Lower leg skin (tissue), 4 donors: ENCODE results near the gene SSH2. TPM values are rescaled to one million over a fixed set of nuclear protein-coding genes. Genes with fewer than 3 reads are reported as not detected.

Experiments
- DNase-seq, 2 donors: peaks; one replicate each; pipeline ENCODE4 v3.0.0-alpha.2; 2019; ENCODE audit warnings: low spot score in 2 of 2
- H3K4me3 ChIP-seq: fragments of 200-600 bp; sonication (generic); 2 replicates; pipeline ENCODE4 v1.5.1; 2017; ENCODE audit warnings: mild to moderate bottlenecking, low read depth; ENCODE audit not compliant: poor library complexity, severe bottlenecking
- CTCF ChIP-seq, 3 donors: fragments of 450-650 bp; IDR thresholded peaks; one replicate each; pipeline ENCODE4 v1.5.1; 2016; ENCODE audit warnings: antibody characterized with exemption in 3 of 3, mild to moderate bottlenecking in 3 of 3, moderate library complexity in 2 of 3
- POLR2A ChIP-seq, 2 donors: fragments of 450-650 bp; IDR thresholded peaks; one replicate each; pipeline ENCODE4 v1.6.1; 2016 to 2017; ENCODE audit warnings: antibody characterized with exemption in 2 of 2, mild to moderate bottlenecking in 1 of 2, moderate library complexity in 1 of 2
- WGBS, 2 donors: methylation state at CpG; one replicate each; pipeline ENCODE4 v1.1.5; 2018; 5-methylcytosine and 5-hydroxymethylcytosine counted together
- intact Hi-C: fragments of 100-400 bp; cut with DNase I; formaldehyde crosslinking; loops from one replicate; pipeline ENCODE4 v1.15.0; 2023; ENCODE audit warnings: low total_unique reads
- total RNA-seq, 4 donors: library from RNA; depleted of rRNA; stranded (reverse); fragments of >200 nt; gene quantifications; one replicate each; pipeline ENCODE4 v1.1.0, GENCODE V29; 2016

SSH2 gene
- total RNA-seq, 4 donors from 2014 or later: 10.0 to 20.3 (median 15.3) TPM

GRCh38 chr17:29826114-29826692 lies 103.8 kb downstream of the SSH2 start:
- no peak overlapping the region for H3K4me3 ChIP-seq
- DNase-seq: no peak
- no peak for TF ChIP-seq CTCF (IDR thresholded peaks at IDR 0.05)
- no peak for TF ChIP-seq POLR2A (IDR thresholded peaks at IDR 0.05)
- WGBS, 2 donors: 66 to 98% methylated on average over 2 of the region's 2 CpGs
- intact Hi-C loops: no loop called here

GRCh38 chr17:29825604-29826003 lies 104.4 kb downstream of the SSH2 start:
- no peak for DNase-seq
- no peak for TF ChIP-seq POLR2A (IDR thresholded peaks at IDR 0.05)
- TF ChIP-seq CTCF (IDR thresholded peaks at IDR 0.05): no peak
- H3K4me3 ChIP-seq: no peak overlapping the region
- intact Hi-C loops: no loop called here
- 89 to 93% methylated on average over 3 of the region's 3 CpGs for WGBS, 2 donors

- 78 to 90% methylated on average over 1 of the region's 1 CpG for WGBS, 2 donors
Measured at GRCh38 chr17:29821897-29822296, 108.1 kb downstream of the SSH2 start.

DNA sequence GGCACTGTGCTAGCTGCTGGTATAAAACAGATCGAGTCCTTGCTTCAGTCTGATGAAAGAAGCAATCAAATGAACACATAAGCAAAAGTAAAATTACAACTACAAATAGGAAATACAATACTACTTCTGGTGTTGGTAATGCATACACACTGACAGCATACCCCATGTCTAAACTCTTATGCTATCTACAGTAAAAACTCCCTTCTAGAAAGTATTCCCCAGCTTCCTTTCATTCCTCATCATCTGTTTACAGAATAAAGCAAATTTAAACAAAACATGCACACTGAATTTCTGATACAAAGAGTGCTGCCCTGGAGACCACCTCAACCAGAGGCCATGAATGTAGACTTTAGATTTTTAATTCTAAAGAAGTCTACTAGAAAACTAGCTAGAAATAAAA lies 109.6 kb downstream of the SSH2 start:
- TF ChIP-seq CTCF (IDR thresholded peaks at IDR 0.05): no peak
- TF ChIP-seq POLR2A (IDR thresholded peaks at IDR 0.05): no peak
- 85 to 100% methylated on average over 1 of the region's 1 CpG for WGBS, 2 donors
- DNase-seq: no peak
- no peak overlapping the region for H3K4me3 ChIP-seq
- intact Hi-C loops: no loop called here

More at GRCh38 chr17:29821897-29822296, 108.1 kb downstream of the SSH2 start:
- intact Hi-C loops: no loop called here
- TF ChIP-seq CTCF (IDR thresholded peaks at IDR 0.05): no peak
- no peak for TF ChIP-seq POLR2A (IDR thresholded peaks at IDR 0.05)
- no peak overlapping the region for H3K4me3 ChIP-seq
- DNase-seq: no peak

DNA sequence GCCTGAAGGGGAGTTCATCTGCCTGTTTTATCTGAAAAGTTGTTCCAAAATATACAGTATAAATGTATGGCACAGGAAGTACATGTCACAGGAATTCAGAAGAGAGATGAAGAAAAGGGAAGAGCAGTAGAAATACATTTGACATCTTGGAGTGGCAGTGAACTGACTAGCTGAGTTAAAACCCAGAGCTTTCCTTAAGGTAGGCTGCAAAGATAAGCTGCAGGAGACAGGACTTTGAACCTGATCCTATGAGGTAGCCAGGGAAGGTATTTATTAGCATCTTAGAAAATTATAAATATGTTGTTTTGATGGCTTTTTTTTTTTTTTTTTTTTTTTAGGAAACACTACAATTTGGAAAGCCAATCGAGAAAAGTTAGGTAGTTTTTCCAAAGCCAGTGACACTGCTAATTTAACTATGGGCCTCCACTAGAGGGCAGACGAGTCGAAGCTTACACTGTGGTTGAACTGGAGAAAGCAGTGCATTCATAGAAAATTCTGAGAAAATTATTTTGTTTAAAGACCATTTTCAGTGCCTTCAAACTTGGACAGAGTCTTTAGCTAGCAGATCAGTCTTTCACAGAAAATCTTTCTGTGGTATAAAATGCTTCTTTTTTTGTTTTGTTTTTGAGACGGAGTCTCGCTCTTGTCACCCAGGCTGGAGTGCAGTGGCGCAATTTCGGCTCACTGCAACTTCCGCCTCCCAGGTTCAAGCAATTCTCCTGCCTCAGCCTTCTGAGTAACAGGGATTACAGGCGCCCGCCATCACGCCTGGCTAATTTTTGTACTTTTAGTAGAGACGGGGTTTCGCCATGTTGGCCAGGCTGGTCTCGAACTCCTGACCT lies 122.3 kb downstream of the SSH2 start:
- TF ChIP-seq CTCF (IDR thresholded peaks at IDR 0.05) (peak in 1 of 3 donors; percentile 44), POLR2A (IDR thresholded peaks at IDR 0.05) (no peak)
- WGBS, 2 donors: 59 to 71% methylated on average over 14 of the region's 14 CpGs
- H3K4me3 ChIP-seq: no peak overlapping the region
- peak in 1 of 2 donors; percentile 59 for DNase-seq
- intact Hi-C loops: loop anchor here (5.0 kb wide), 2 partner anchors 125 to 210 kb away; partner anchors contain the start of gene SSH2
